K562 (cell line): ENCODE data around the gene BCL2L12. TPM values are rescaled to one million over a fixed set of nuclear protein-coding genes. Genes with fewer than 3 reads are reported as not detected.

Experiments used
- BMI1 ChIP-seq: fragments of 150-350 bp; IDR thresholded peaks from 2 replicates; pipeline ENCODE4 v1.6.1; 2014; ENCODE audit warnings: low read length
- DEAF1 ChIP-seq: fragments of 450-650 bp; formaldehyde crosslinking; IDR thresholded peaks from 2 replicates; pipeline ENCODE4 v1.4.0; 2020; ENCODE audit warnings: mild to moderate bottlenecking, moderate library complexity
- ETV5 ChIP-seq: sonication (generic); formaldehyde crosslinking; IDR thresholded peaks from 2 replicates; pipeline ENCODE4 v1.4.0; 2020; ENCODE audit warnings: low read depth, mild to moderate bottlenecking, missing genetic modification reagents
- HMG20B ChIP-seq: fragments of 250-450 bp; sonication (Bioruptor Pico); IDR thresholded peaks from 2 replicates; pipeline ENCODE4 v1.5.0; 2021; ENCODE audit warnings: mild to moderate bottlenecking
- HNRNPK ChIP-seq: fragments of 200-400 bp; formaldehyde crosslinking; IDR thresholded peaks from one replicate; pipeline ENCODE4 v1.6.1; 2018; ENCODE audit warnings: mild to moderate bottlenecking, low read depth, low read length; ENCODE audit not compliant: poor library complexity, severe bottlenecking
- MGA ChIP-seq: fragments of 450-650 bp; IDR thresholded peaks from 2 replicates; pipeline ENCODE4 v1.6.1; 2016; ENCODE audit warnings: mild to moderate bottlenecking, moderate library complexity
- NR1H2 ChIP-seq: sonication (generic); formaldehyde crosslinking; IDR thresholded peaks from 2 replicates; pipeline ENCODE4 v1.4.0; 2020; ENCODE audit warnings: mild to moderate bottlenecking, missing genetic modification reagents
- RBM39 ChIP-seq: fragments of 200-400 bp; formaldehyde crosslinking; optimal IDR thresholded peaks from 2 replicates; pipeline ENCODE3; 2018; ENCODE audit warnings: low read depth, low read length
- RNF2 ChIP-seq: sonication (generic); IDR thresholded peaks from 2 replicates; pipeline ENCODE4 v1.6.1; 2016
- RUNX1 ChIP-seq: sonication (generic); IDR thresholded peaks from 2 replicates; pipeline ENCODE4 v1.6.1; 2016; ENCODE audit warnings: antibody characterized with exemption, low read depth
- SAFB2 ChIP-seq: fragments of 200-400 bp; formaldehyde crosslinking; IDR thresholded peaks from 2 replicates; pipeline ENCODE4 v1.6.1; 2018; ENCODE audit warnings: borderline replicate concordance, low read length, low read depth, moderate library complexity; ENCODE audit not compliant: severe bottlenecking
- TOE1 ChIP-seq, 2 experiments: fragments of 450-650 bp in 1 of 2; sonication (generic) in 1 of 2; formaldehyde crosslinking in 1 of 2; IDR thresholded peaks; 2 replicates each; pipeline versions ENCODE4 v1.7.1 to v1.8.0; 2016 to 2022; ENCODE audit warnings: borderline replicate concordance in 2 of 2, mild to moderate bottlenecking in 2 of 2, antibody characterized with exemption in 1 of 2, inconsistent platforms in 1 of 2, low read depth in 1 of 2, missing genetic modification reagents in 1 of 2, moderate library complexity in 1 of 2
- ZKSCAN1 ChIP-seq: fragments of 150-350 bp; IDR thresholded peaks from 2 replicates; pipeline ENCODE4 v1.6.1; 2016; ENCODE audit warnings: low read depth, low read length
- ZNF12 ChIP-seq: sonication (generic); formaldehyde crosslinking; IDR thresholded peaks from 2 replicates; pipeline ENCODE4 v1.4.0; 2020; ENCODE audit warnings: mild to moderate bottlenecking, missing genetic modification reagents
- polyA plus RNA-seq, 8 experiments: library from polyadenylated mRNA; depleted of rRNA in 4 of 8; stranded (reverse) in 5 of 8; unstranded in 3 of 8; fragments of >200 nt; fragmentation: Nextera tagmentation in 2 of 8; fragmentation: Illumina TruSeq in 1 of 8; extraction: Ambion mirVana in 2 of 8; extraction: Trizol in 1 of 8; gene quantifications; 2 replicates each; pipeline versions ENCODE4 v1.2.1 to v1.2.3, GENCODE V29; 2011 to 2014; ENCODE audit warnings: inconsistent platforms in 1 of 8, missing spikeins in 1 of 8
- total RNA-seq, 7 experiments: library from RNA; depleted of rRNA in 6 of 7; stranded (reverse); fragments of >200 nt in 6 of 7; fragmentation: Illumina TruSeq in 2 of 7; extraction: Trizol in 2 of 7; gene quantifications; 2 replicates each; pipeline versions ENCODE4 v1.2.1 to v1.2.3, GENCODE V29; 2011 to 2021; ENCODE audit warnings: low replicate concordance in 1 of 7

BCL2L12 gene
- total and polyA plus RNA-seq, 9 of the 15 experiments (the other 6 are each of a cell fraction or from before 2014, with no cell fraction given), result 7.4 to 263 (median 81.2) TPM

GRCh38 chr19:49672131-49672919 is 6.6 kb downstream of the BCL2L12 start (continued):
- TF ChIP-seq MGA (no peak), HNRNPK (no peak), TOE1 (IDR thresholded peaks at IDR 0.05; ENCODE audit: borderline replicate concordance) (peak; percentile 34; the same call in 1 of the 2 replicates), TOE1 (CRISPR knock-in tag; IDR thresholded peaks at IDR 0.05; ENCODE audit: borderline replicate concordance, low read depth) (no peak), NR1H2 (CRISPR knock-in tag) (0 out of 2 replicates have a peak, but pooled peaks have one; percentile 54), ETV5 (CRISPR knock-in tag) (peak; percentile 56; the same call in 1 of the 2 replicates), RUNX1 (no peak), SAFB2 (no peak), BMI1 (no peak), HMG20B (CRISPR knock-in tag) (no peak), RBM39 (no peak), RNF2 (no peak), ZKSCAN1 (peak; percentile 61; the same call in 1 of the 2 replicates), ZNF12 (no peak; the same call in 1 of the 2 replicates), DEAF1 (no peak; the same call in 1 of the 2 replicates)
